DMS53 treated with DMSO at 0.1 percent for 48 hours (cell line): ENCODE measurements around the gene ZNF777.
"Not testable (repeated sequence)": the region's sequence is repeated elsewhere in the genome, so short reads cannot be mapped to it uniquely, and the experiment has no call there.

Experiments used
- DNase-seq: peaks from one replicate; lab custom pipeline; 2025; ENCODE audit not compliant: unreplicated experiment; lab: John Stamatoyannopoulos, UW

Gene ZNF777

DNA sequence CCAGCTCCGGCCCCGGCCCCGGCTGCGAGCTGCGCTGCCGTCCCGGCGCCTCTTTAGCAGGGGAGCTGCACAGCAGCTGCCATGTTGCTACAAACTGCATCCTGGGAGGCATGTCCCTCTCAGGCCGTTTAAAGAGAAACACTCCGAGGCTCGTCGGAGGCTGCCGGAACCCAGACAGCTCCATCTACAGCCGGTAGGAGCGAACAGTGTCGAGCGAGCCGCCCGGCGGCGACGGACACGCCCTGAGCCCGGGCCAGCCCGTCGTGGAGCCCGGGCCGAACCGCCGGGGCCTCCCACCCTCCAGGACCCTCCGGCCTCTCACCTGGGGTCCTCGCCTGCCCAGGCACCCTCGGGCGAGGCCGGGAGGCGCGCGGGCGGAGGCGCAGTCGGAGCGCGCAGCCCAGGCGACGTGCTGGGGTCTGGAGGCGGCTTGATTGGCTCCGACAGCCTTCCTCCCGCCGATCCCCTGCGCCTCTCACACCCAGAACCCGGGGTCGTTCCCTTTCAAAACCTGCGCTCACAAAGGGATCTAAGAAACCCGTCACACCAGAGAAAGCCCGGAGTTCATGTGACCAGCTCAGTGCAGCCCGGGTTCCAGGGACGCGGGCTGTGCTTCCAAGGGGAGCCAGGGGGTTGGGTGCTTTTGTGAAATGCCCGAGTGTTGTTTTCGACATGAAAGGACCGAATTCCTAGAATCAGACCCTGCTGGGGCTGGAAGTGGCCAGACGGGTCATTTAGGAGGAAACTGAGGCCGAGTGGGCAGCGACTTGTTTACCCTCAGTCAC is at the start of gene ZNF777:
Gene ZNF777 (minus strand): TSS at position 570 of the 785 bp plus-strand sequence. CDS start 5,040 bp downstream, outside the sequence.
- DNase-seq = peak; percentile 77

DNA sequence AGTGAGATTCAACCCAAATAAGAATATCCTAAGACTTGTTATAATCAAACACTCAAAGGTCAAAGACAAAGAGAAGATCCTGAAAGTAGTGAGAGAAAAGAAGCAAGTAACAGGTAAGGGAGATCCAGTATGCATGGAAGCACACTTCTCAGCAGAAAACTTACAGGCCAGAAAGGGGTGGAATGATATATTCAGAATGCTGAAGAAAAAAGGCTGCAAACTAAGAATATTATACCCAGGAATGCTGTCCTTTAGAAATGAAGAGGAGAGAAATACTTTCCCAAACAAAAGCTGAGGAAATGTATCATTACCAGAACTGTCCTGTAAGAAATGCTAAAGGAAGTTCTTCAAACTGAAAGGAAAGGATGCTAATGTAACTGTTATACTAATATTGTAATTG is 49.4 kb upstream of the ZNF777 start:
- no peak for DNase-seq

- DNase-seq = no peak
Observed at GRCh38 chr7:149509774-149510173, 48.9 kb upstream of the ZNF777 start.

DNA sequence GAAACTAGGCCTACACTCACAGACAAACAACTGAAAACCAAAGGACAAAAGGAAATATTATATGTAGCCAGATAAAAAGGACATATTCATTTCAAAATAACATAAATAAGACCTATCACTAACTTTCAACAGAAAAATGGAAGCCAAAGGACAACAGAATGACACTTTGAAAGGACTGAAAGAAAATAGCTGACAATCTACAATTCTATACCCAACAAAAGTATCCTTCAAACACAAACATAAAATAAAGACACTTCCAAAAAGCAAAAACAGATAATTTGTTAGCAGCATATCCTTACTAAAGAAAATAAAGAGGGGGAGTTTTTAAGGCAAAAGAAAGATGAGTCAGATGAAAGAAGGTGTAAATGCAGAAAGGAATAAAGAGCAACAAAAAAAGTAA is 44.7 kb upstream of the ZNF777 start:
- DNase-seq = no peak

- DNase-seq = no peak
Observed at GRCh38 chr7:149501651-149502050, 40.8 kb upstream of the ZNF777 start.

DNA sequence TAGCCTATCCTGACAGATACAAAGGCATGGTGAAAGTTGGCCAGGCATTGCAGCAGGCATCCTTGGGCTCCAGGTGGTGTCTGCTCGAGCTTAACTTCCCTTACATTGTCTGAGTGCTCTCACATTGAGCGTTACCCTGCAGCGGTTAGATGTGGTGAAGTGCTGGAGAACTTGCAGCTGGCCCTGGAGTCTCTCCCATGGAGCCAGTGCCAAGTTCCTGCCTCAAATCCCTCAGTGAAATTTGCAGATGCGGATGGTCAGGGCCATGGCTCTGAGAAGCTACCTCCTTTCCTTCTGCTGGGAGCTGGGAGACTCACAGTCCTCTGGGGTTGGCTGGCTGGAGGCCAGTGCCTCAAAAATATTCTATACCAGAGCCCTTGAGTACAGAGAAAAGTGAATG is 40.0 kb upstream of the ZNF777 start:
- DNase-seq = no peak

DNA sequence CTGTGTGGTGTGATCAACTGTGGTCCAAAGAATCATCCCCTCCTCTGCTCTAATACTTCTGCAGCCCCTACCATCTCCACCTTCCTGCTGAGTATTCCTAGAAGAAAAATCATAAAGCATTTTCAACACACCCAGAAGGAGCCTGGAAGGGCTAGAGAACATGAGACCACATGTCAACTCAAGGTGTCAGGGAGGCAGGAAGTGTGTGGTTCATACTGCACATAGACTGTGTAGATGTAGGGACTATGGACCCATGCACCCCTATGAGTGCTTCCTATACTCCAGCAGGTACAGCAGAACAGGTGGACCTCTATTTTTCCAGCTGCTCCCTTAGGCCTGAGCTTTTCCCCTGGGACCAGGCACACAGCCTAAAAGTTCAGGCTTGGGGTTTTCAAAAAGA is 39.3 kb upstream of the ZNF777 start:
- DNase-seq = no peak

GRCh38 chr7:149498811-149499210 is 37.9 kb upstream of the ZNF777 start:
- DNase-seq = no peak

GRCh38 chr7:149497467-149498261 is 36.8 kb upstream of the ZNF777 start, which contains the start of gene ZNF746:
ZNF746 (minus strand) TSS chr7:149497809; CDS start chr7:149497536, 273 bp downstream.
- DNase-seq = peak; percentile 71

DNA sequence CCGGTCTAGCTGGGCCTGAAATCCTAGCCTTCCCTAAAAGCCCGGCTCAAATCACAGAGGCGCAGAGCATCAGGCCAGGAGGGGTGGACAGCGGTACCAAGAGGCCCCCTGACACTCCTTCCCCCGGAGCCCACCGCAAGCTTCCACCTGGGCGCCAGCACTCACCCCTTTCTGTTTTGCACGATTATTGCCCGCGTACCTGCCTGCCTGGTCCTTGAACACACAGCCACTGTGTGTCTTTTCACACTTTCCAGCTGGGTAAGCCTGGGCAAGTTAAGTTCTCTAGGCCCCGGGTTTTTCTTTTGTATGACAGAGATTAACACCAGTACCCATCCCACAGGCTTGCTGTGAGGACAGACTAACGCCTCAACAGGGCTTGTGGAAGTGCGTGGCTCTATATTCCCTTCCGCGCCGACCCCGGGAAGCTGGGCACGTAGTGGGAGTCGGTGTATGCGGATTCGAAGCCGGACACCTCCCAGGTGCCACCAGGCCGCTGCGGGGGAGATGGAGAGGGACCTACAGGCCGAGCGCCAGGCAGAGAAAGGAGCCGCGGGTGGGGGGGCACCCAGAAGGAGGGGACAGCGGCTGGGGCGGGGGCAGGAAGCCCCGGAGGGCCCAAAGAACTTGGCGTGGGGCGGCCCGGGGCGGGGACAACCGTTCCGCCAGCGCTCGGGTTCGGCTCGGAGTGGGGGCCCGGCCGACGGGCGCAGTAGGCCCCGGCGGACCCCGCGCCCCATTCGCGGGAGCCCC is 36.0 kb upstream of the ZNF777 start:
- no peak for DNase-seq

DNA sequence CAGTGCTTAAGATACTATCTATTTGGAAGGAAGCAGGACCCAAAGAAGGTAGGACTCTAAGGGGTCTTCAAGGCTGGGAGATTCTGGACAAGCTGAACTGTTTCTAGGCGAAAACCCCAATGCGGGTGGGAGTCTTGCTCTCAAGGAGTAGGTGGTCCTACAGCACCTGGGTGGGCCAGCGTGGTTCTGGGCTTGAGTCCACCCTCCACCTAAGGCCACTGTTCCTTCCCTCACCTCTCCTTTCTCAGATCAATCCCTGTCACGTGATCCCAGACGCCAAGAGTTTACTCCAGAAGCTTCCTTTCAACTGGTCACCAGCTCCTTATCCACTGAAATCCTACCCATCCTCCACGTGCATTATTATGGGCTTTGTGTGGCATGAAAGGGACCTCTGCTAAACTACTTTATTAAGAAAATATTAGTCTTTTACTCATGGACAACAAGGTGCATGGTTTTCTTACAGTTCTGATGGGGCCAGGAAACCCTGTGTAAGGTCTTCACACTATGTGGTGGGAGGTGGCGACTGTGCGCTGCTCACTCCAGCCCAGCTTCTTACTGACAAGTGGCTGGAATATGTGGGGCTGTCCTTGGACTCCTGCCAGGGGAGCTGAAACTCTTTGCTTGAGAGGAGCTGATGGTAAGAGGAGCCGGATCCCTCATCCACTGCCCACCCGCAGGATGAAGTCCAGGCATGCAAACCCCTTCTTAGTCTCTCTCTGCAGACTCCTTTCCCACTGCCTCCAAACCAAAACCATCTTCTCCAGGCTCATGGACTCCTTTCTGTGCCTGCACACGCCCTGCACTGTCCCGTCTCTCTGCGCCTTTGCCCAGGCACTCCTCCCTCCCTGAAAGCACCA is 35.2 kb upstream of the ZNF777 start:
- DNase-seq = no peak

DNA sequence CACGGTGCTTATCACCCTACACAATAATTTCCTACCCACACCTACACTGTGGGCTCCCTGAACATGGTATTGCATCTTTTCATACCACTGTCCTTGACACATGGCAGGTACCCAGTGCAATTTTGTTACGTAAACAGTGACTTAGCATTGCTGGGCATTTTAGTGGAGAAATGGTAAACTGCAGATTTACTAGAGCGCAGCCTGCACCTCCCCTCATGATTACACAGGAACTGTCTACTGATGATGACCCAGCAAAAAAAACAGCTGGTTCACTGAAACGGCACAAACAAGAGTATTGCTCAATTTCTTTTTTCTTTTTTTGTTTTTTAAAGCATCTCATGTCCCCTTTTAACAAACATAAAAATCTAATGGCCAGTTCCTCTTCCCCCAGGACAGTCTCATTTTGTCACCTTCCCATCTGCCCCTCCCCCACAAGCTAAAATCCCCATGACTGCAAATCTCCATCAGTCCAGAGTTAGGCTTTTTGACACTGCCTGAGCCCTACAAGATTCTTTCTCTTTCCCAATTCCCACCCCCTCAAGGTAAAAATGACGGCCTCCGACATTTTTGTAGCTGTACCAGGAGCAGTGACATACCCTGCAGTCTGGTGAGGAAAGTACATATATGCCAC is 34.0 kb upstream of the ZNF777 start:
- no peak for DNase-seq

DNA sequence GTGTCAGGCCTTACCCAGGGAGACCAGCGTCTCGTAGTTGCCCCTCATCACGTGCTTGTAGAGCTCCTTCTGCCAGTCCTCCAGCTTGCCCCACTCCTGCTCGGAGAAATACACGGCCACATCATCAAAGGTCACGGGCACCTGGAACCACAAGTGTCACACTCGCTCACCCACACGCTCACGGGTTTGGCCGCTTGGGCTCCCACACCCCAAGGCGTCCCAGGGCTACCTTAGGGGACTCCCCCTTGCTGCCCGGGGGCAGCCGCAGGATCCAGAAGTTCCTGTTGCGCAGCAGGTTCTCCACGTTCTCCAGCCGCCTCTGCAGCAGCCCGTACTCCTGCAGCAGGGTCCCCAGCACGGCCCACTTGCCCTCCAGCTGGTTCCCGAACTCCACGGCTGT is 33.1 kb upstream of the ZNF777 start:
- not testable (repeated sequence) for DNase-seq

DNA sequence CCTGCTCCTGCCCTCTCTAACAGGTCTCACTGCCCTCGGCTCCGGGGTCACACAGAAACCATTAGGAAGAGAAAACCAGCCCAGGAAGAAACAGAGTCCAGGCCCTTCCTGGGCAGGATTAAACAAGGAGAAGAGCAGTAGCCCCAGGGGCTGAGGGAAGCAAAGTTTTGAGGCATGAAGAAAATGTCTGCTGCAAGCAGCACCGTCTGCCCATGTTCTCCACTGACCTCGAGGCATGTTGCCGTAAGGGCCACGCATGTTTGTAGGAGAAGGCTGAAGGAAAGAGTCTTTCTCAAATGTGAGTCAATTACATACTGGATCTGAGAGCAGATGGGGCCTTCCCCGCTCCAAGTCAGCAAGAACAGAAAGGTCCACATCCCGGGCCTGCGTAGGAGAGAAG is 32.5 kb upstream of the ZNF777 start:
- DNase-seq = no peak

DNA sequence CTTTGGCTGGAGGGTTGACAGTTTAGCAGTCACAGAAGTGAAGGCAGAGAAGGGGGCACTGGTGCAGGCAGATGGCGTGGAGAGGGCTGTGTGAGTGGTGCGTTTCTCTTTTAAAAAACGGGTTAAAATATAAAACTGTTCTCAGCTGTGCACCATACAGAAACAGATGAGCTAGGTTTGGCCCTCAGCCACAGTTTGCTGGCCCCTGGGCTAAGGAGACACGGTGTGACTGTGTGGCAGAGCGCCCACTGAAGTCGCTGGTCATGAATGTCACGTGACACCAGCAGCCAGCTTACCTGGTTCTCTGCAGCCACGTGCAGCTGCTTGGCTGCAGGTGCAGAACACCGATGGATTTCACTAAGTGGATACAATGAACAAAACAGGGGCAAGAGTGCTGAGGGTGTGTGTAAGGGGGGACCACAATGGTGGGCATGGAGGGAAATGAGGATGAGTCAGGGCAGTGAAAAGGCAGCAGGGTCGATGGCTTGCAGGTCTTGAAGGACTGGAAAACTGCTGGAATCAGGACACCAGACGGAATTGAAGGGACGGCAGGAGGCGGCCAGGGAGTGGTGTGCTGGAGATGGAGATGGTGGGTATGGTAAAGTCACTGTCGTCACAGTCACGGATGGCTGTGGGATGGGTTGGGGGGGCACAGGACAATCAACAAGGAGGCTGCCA is 29.4 kb upstream of the ZNF777 start:
- no peak for DNase-seq

- DNase-seq = no peak
Observed at GRCh38 chr7:149489391-149490024, 28.6 kb upstream of the ZNF777 start.

DNA sequence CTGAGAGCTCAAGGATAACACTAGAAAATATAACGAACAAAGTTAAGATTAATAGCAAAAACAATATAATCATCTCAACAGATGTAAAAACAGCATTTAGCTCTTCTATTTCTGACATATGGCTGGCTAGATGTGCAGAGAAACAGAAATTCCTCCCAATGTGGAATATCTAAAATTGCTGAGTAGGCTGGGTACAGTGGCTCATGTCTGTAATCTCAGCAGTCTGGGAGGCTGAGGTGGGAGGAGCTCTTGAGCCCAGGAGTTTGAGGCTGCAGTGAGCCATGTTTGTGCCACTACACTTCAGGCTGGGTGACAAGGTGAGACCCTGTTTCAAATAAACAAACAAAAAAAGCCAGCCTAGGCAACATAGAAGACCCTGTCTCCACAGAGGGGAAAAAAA is 18.7 kb upstream of the ZNF777 start:
- no peak for DNase-seq

- no peak for DNase-seq
Observed at GRCh38 chr7:149478754-149479153, 17.9 kb upstream of the ZNF777 start.
